HEK293T (cell line): Measurements from ENCODE around the gene SMPD3.

ENCODE experiments used
- CTBP1 ChIP-seq: fragments of 450-650 bp; IDR thresholded peaks from 2 replicates; pipeline ENCODE4 v1.6.1; 2016; ENCODE audit warnings: borderline replicate concordance
- ELF4 ChIP-seq: fragments of 450-650 bp; IDR thresholded peaks from 2 replicates; pipeline ENCODE4 v1.6.1; 2017; ENCODE audit warnings: antibody characterized with exemption
- FOXA1 ChIP-seq: fragments of 450-650 bp; IDR thresholded peaks from 2 replicates; pipeline ENCODE4 v1.6.1; 2016; ENCODE audit warnings: mild to moderate bottlenecking
- HDGF ChIP-seq: fragments of 450-650 bp; IDR thresholded peaks from 2 replicates; pipeline ENCODE4 v1.6.1; 2017; ENCODE audit warnings: antibody characterized with exemption, borderline replicate concordance
- NFRKB ChIP-seq: fragments of 450-650 bp; IDR thresholded peaks from 2 replicates; pipeline ENCODE4 v1.6.1; 2016; ENCODE audit warnings: mild to moderate bottlenecking, moderate library complexity
- SP1 ChIP-seq: fragments of 450-650 bp; IDR thresholded peaks from 2 replicates; pipeline ENCODE4 v1.6.1; 2017
- SUZ12 ChIP-seq: fragments of 450-650 bp; IDR thresholded peaks from 2 replicates; pipeline ENCODE4 v1.6.1; 2016; ENCODE audit warnings: mild to moderate bottlenecking
- TARDBP ChIP-seq: fragments of 450-650 bp; IDR thresholded peaks from 2 replicates; pipeline ENCODE4 v1.6.1; 2016

DNA sequence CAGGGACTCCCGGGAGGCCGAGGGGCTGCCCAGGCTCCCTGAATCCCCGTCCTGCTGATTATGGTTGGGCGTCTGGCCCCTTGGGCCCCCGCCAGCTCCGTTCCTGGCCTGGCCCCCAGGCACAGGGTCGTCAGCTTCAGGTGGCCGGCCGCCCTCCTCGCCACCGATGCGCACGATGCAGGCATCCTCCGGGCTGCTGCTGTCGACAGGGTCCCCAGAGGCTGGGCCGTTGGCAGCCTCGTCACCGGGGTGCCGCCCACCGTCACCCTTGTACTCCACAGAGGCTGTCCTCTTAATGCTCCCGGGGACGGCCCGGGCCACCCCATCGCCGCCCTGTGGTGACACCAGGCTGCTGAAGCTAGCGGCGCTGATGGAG lies 77.0 kb downstream of the SMPD3 start:
- TF ChIP-seq SP1 (no peak), HDGF (no peak), TARDBP (no peak), ELF4 (no peak), FOXA1 (no peak), SUZ12 (no peak), CTBP1 (no peak), NFRKB (no peak)
